ENCODE data around the gene HAGH.

Gene HAGH

GRCh38 chr16:1862394-1862793 is 35.8 kb upstream of the HAGH start:
- no peak overlapping the region for H3K4me2 ChIP-seq (ENCODE audit: low read length)

GRCh38 chr16:1861730-1862129 is 35.1 kb upstream of the HAGH start:
- Histone ChIP-seq H3K4me2 (ENCODE audit: low read length) (no peak overlapping the region), H3K27ac (ENCODE audit: low read depth, low read length) (no peak overlapping the region), H3K36me3 (ENCODE audit: control insufficient read depth, low read length) (no peaks in the 10 kb centered on the region), H3K9me2 (replicated peaks; ENCODE audit: control insufficient read depth, low read length) (no peaks in the 10 kb centered on the region), H3K79me2 (ENCODE audit: control insufficient read depth, low read length) (no peaks in the 10 kb centered on the region), H3K9me3 (ENCODE audit: control insufficient read depth, insufficient read depth, low read length) (no peaks in the 10 kb centered on the region), H3K4me1 (ENCODE audit: control insufficient read depth, low read length) (no peaks in the 10 kb centered on the region), H3K27me3 (ENCODE audit: control insufficient read depth, low read length) (peaks cover 60% of the 10 kb centered on the region), H4K20me1 (ENCODE audit: control insufficient read depth, insufficient read depth, low read depth, low read length) (no peaks in the 10 kb centered on the region), H3K4me3 (ENCODE audit: low read length) (no peak overlapping the region), H3F3A (ENCODE audit: control insufficient read depth, insufficient read depth) (no peaks in the 10 kb centered on the region)
- TF ChIP-seq EZH2phosphoT487 (IDR thresholded peaks at IDR 0.05; ENCODE audit: borderline replicate concordance, low read length) (no peak), CTCF (IDR thresholded peaks at IDR 0.05; ENCODE audit: low read depth, low read length, poor library complexity, severe bottlenecking) (no peak)

More at GRCh38 chr16:1862394-1862793, 35.8 kb upstream of the HAGH start:
- no peaks in the 10 kb centered on the region for H3K4me1 ChIP-seq (ENCODE audit: control insufficient read depth, low read length)
- H3F3A ChIP-seq (ENCODE audit: control insufficient read depth, insufficient read depth): no peaks in the 10 kb centered on the region
- peaks cover 54% of the 10 kb centered on the region for H3K27me3 ChIP-seq (ENCODE audit: control insufficient read depth, low read length)
- TF ChIP-seq CTCF (IDR thresholded peaks at IDR 0.05; ENCODE audit: low read depth, low read length, poor library complexity, severe bottlenecking) (no peak), EZH2phosphoT487 (IDR thresholded peaks at IDR 0.05; ENCODE audit: borderline replicate concordance, low read length) (no peak)
- no peaks in the 10 kb centered on the region for H3K9me3 ChIP-seq (ENCODE audit: control insufficient read depth, insufficient read depth, low read length)
- H3K36me3 ChIP-seq (ENCODE audit: control insufficient read depth, low read length): no peaks in the 10 kb centered on the region
- H3K79me2 ChIP-seq (ENCODE audit: control insufficient read depth, low read length): no peaks in the 10 kb centered on the region
- H3K27ac ChIP-seq (ENCODE audit: low read depth, low read length): no peak overlapping the region
- no peaks in the 10 kb centered on the region for H3K9me2 ChIP-seq (replicated peaks; ENCODE audit: control insufficient read depth, low read length)
- no peaks in the 10 kb centered on the region for H4K20me1 ChIP-seq (ENCODE audit: control insufficient read depth, insufficient read depth, low read depth, low read length)
- no peak overlapping the region for H3K4me3 ChIP-seq (ENCODE audit: low read length)

GRCh38 chr16:1859650-1860049 is 33.0 kb upstream of the HAGH start:
- TF ChIP-seq EZH2phosphoT487 (IDR thresholded peaks at IDR 0.05; ENCODE audit: borderline replicate concordance, low read length): no peak
- Histone ChIP-seq H3K9me3 (ENCODE audit: control insufficient read depth, insufficient read depth, low read length) (no peaks in the 10 kb centered on the region), H3K27ac (ENCODE audit: low read depth, low read length) (no peak overlapping the region), H3K4me2 (ENCODE audit: low read length) (no peak overlapping the region), H4K20me1 (ENCODE audit: control insufficient read depth, insufficient read depth, low read depth, low read length) (no peaks in the 10 kb centered on the region), H3K4me1 (ENCODE audit: control insufficient read depth, low read length) (no peaks in the 10 kb centered on the region), H3K27me3 (ENCODE audit: control insufficient read depth, low read length) (peaks cover 57% of the 10 kb centered on the region), H3K4me3 (ENCODE audit: low read length) (no peak overlapping the region), H3F3A (ENCODE audit: control insufficient read depth, insufficient read depth) (no peaks in the 10 kb centered on the region), H3K36me3 (ENCODE audit: control insufficient read depth, low read length) (no peaks in the 10 kb centered on the region), H3K9me2 (replicated peaks; ENCODE audit: control insufficient read depth, low read length) (no peaks in the 10 kb centered on the region), H3K79me2 (ENCODE audit: control insufficient read depth, low read length) (no peaks in the 10 kb centered on the region)

- no peak overlapping the region for H3K4me2 ChIP-seq (ENCODE audit: low read length)
- no peaks in the 10 kb centered on the region for H3K9me3 ChIP-seq (ENCODE audit: control insufficient read depth, insufficient read depth, low read length)
- H3K4me1 ChIP-seq (ENCODE audit: control insufficient read depth, low read length): no peaks in the 10 kb centered on the region
- no peak overlapping the region for H3K4me3 ChIP-seq (ENCODE audit: low read length)
- H3K27ac ChIP-seq (ENCODE audit: low read depth, low read length): no peak overlapping the region
- no peaks in the 10 kb centered on the region for H3K9me2 ChIP-seq (replicated peaks; ENCODE audit: control insufficient read depth, low read length)
- H3K36me3 ChIP-seq (ENCODE audit: control insufficient read depth, low read length): no peaks in the 10 kb centered on the region
- H3K27me3 ChIP-seq (ENCODE audit: control insufficient read depth, low read length): peaks cover 60% of the 10 kb centered on the region
- H3K79me2 ChIP-seq (ENCODE audit: control insufficient read depth, low read length): no peaks in the 10 kb centered on the region
- H3F3A ChIP-seq (ENCODE audit: control insufficient read depth, insufficient read depth): no peaks in the 10 kb centered on the region
- H4K20me1 ChIP-seq (ENCODE audit: control insufficient read depth, insufficient read depth, low read depth, low read length): no peaks in the 10 kb centered on the region
- TF ChIP-seq CTCF (IDR thresholded peaks at IDR 0.05; ENCODE audit: low read depth, low read length, poor library complexity, severe bottlenecking) (no peak), EZH2phosphoT487 (IDR thresholded peaks at IDR 0.05; ENCODE audit: borderline replicate concordance, low read length) (no peak)
Measured at GRCh38 chr16:1858189-1858865, 31.7 kb upstream of the HAGH start.

Measured in DOHH2 (cell line).